GM21786 (cell line): ENCODE results near the gene FGF14.

Source experiments
- ATAC-seq: cut with Tn5 transposase; IDR thresholded peaks from one replicate; pipeline ENCODE4 v1.9.1; 2021; ENCODE audit not compliant: unreplicated experiment

FGF14 gene

DNA sequence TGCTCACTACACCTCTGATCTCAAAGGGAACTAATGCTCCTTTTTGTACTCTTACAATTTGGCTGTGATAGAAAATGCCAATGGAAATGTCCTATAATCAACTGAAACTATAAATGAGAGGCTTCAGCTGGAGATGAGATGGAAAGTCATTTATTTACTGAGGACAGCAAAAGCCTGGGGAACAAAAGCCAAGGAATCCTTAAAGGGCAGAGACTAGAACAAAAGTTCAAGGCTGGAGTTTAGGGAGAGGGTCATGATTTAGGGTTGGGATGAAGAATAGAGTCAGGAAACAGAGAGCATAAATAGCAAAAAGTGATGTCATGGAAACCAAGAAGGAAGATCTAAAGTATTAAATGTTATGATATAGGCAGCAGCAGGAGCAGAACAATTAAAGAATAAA, 401.1 kb downstream of the FGF14 start:
- ATAC-seq = no peak

DNA sequence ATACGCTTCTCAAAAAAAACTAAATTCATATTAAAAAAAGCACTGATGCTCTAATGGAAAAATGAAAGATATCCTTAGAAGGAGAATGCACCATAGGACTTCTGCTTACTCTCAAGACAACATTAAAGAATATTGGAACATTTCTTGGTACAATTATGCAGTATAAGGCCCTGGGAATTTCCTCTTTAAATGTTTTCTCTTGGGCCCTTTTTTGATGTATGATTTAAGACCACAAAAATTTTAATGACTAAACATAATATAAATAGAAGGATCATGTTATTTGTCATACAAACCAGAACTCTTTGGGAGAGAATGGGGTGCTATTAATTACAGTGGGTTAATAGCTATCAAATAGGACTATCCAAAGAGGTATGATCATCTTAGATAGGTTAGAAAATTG, 403.7 kb downstream of the FGF14 start:
- no peak for ATAC-seq

DNA sequence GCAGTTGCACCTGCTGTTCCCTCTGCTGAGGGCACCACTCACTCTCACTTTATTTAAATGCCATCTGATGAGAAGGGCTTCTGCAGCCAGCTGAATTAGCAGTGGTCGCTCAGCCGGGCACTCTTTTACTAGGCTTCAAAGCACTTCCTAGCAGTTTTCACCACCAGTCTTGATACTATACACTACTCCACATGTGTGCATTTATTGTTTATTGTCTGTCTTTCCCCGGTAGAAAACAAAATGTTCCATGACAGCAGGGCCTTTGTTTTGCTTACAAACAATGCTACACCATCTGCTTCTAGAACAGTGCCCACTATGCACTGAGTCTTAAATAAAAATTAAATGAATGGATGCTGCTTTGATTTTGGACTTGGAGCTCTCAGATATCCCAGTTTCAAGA, 404.9 kb downstream of the FGF14 start:
- no peak for ATAC-seq

- no peak for ATAC-seq
Observed at GRCh38 chr13:101989798-101990350, 412.0 kb downstream of the FGF14 start.

DNA sequence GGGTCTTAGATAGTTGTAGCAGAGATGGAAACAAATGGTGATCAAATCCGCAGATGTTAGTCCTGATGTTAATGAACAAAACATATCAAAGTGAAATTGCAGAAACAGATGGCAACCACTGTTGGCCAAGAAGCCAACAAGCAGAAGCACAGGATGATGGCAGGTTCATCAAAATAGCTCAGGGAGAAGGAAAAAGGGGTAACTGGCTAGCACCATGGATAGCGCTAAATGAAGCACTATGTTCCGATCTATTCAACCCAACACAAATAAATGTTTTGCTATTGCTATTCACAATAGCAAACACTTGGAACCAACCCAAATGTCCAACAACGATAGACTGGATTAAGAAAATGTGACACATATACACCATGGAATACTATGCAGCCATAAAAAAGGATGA, 413.7 kb downstream of the FGF14 start:
- no peak for ATAC-seq

GRCh38 chr13:101986316-101986715, 415.5 kb downstream of the FGF14 start:
- no peak for ATAC-seq

- no peak for ATAC-seq
Observed at GRCh38 chr13:101985321-101985720, 416.5 kb downstream of the FGF14 start.

GRCh38 chr13:101982903-101983302, 418.9 kb downstream of the FGF14 start:
- no peak for ATAC-seq

DNA sequence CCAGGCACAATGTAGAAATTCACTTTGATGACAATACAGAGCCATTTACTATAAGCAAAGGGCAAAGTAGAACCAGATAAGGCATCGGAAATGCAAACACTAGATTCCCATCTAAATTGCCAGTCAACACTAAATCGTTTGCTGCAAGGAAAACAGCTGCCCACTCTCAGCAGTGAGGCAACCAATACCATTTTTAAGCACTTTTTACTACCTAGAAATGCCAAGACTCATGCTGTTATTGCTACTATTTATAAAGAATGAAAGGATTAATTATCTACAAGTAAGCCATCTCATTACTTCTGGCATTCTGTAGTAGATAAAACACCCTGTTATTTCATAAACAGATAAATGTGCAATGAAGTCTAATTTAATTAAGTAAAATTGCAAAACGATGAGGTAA, 422.0 kb downstream of the FGF14 start:
- no peak for ATAC-seq

DNA sequence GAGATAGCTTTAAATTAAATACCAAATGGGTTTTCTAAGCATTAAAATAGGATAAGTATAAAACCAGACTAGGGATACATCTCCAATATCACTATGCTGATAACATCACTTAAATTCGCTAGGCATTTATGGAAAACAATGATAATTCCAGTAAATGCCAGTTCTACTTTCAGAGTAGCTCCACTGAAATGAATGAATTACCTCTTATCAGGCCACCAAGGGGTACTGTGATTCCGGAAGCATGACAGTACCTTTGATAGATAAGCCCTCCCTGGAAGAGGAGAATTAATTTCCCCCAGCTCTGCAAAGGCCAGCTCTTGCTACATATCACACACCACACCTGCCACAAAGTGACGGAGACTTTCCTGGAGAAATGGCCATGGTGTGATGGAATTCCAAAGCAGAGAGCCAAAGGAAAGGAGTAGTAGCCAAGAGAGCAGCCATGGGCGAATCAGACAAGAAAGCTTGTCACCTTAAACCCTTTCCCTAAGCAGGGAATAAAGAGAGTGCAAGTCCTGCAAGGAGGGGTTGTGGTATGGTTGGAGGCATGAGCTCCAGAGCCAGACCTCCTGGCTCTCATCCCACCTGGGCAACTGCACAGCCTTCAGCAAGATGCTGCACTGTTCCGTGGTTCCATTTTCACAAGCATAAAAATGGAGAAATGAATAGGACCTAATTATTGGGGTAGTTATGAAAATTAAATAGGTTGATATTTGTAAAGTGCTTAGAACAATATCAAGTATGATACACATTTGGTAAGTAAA, 423.1 kb downstream of the FGF14 start:
- ATAC-seq = no peak

DNA sequence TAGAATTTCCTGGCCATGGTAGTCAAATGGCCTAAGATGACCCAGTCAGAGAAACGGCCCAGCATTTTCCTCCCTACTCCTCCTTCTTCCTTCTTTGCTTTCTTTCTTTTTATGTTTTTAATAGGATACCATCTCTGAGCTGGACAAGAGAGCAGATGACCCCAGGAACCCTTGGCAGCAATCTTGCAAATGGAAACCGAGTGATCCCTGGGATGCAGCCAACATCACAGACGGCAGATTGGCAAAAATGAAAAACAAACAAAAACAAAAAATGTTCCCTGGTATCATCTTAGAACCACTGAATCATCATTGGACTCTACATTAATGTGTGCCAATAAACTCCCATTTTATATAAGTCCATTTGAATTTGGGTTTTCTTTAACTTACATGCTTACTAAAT, 424.4 kb downstream of the FGF14 start:
- ATAC-seq = no peak

DNA sequence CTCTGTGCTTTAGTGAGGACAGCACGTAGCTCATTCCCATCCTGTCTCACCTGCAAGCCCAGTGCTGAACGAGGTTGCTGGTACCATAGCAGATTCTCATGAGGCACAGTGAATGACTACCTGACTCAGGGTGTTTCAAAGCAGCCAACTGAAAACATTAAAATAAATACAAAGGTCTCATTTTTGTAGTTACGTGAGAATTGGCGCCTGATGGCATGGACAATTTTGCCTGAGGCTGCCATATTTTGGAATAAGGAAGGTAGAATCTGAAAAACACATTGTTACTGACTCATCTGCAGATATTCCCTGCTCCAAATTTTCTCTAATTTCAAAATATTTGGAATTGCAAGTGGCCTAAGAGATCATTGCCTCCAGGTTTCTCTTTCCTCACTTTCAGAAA, 429.7 kb downstream of the FGF14 start:
- no peak for ATAC-seq

- no peak for ATAC-seq
Observed at GRCh38 chr13:101970341-101970740, 431.5 kb downstream of the FGF14 start.

- no peak for ATAC-seq
Observed at GRCh38 chr13:101967781-101968180, 434.1 kb downstream of the FGF14 start.

- ATAC-seq = no peak
Observed at GRCh38 chr13:101967216-101967615, 434.6 kb downstream of the FGF14 start.

- ATAC-seq = no peak
Observed at GRCh38 chr13:101965096-101965495, 436.8 kb downstream of the FGF14 start.

DNA sequence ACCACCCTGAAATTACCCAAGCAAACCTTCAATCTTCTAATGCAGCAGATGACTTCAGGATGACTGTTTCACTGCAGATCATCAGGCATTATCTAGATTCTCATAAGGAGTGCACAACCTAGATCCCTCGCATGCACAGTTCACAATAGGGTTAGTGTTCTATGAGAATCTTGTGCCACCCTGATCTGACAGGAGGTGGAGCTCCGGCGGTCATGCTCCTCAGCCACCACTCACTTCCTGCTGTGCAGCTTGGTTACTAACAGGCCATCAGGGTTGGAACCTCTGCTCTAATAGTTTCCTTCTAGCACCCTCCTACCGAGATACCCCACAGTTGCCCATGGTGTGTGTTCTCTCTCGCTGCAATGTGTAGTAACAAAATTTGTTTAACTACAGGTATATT, 442.8 kb downstream of the FGF14 start:
- ATAC-seq = no peak

GRCh38 chr13:101955764-101956163, 446.1 kb downstream of the FGF14 start:
- no peak for ATAC-seq

DNA sequence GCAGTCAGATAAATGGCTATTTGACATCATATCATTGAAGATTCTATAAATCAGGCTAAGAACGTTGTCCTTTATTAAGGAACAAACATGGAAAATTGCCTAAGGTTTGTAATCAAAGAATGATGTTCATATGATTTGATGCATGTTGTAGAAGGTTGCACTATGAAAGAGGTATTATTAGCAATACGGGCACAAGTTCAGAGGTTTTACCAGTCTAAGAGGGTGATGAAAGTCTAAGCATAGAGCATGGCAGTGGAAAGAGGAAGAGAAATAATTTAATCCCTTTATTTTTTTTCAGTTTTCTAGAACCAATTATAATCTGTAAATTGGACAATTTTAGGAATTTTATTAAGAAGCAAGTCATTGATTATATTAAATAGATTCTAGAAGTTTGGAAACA, 450.7 kb downstream of the FGF14 start:
- no peak for ATAC-seq

DNA sequence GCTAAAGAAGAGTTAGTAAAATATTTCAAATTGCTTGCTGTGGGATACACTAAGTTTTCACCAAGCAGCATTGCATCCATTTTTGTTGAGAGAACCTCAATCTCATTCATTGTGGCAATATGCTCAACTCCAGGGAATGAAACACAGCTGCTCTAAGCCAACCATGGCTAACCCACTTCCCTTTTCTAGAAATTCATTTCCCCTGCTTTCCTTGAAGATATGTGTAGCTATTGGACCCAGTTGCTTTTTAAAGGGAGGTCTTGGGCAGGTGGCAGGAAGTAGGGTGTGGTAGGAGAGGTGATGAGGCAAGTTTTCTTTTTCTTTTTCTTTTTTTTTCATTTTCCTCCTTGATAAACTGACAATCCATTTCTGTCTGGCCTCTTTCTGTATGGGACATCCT, 452.2 kb downstream of the FGF14 start:
- no peak for ATAC-seq

GRCh38 chr13:101946401-101946800, 455.4 kb downstream of the FGF14 start:
- ATAC-seq = no peak

GRCh38 chr13:101945435-101945834, 456.4 kb downstream of the FGF14 start:
- no peak for ATAC-seq

DNA sequence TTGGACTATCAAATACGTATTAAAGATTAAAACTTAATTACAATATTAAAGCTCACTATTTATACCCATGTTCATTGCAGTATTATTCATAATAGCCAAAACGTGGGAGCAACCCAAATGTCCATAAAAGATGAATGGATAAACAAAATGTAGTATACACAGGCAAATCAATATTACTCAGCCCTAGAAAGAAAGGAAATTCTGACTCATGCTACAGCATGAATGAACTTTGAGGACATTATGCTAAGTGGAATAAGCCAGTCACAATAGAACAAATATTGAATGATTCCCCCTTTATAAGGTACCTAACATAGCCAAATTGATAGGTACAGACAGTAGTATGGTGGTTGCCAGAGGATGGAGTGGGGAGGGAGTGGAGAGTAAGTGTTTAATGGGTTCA, 457.3 kb downstream of the FGF14 start:
- no peak for ATAC-seq
